Naive thymus-derived CD4-positive, alpha-beta T cell (primary cell): ENCODE data around the gene SAFB. TPM values are rescaled to one million over a fixed set of nuclear protein-coding genes. Genes with fewer than 3 reads are reported as not detected.

Source experiments
- ATAC-seq: fragments of 150-1000 bp; cut with Tn5 transposase; 2 replicates; pipeline ENCODE4 v1.10.0; 2021; ENCODE audit warnings: mild to moderate bottlenecking, moderate library complexity
- CTCF ChIA-PET: fragments of 350-600 bp; sonication (Branson Sonifier 250); formaldehyde crosslinking; loops from one replicate; lab custom pipeline; 2021; ENCODE audit warnings: antibody characterized with exemption; lab: Charles Lee
- POLR2A ChIA-PET: fragments of 350-600 bp; sonication (Branson Sonifier 250); formaldehyde crosslinking; loops from one replicate; lab custom pipeline; 2021; ENCODE audit warnings: antibody characterized with exemption, inconsistent platforms; lab: Charles Lee
- DNase-seq, 9 donors: peaks; one replicate each; pipeline versions ENCODE4 v3.0.0 to v3.0.0-alpha.2; 2020 to 2022; ENCODE audit warnings: mixed read lengths in 1 of 9
- H3K27ac ChIP-seq: one replicate; pipeline ENCODE4 v1.7.0; 2013; ENCODE audit warnings: mild to moderate bottlenecking, low read depth, low read length, moderate library complexity
- H3K27me3 ChIP-seq, 2 donors: one replicate each; pipeline ENCODE4 v1.7.0; 2013; ENCODE audit warnings: low read length in 2 of 2, mild to moderate bottlenecking in 2 of 2, moderate library complexity in 2 of 2; ENCODE audit not compliant: control insufficient read depth in 2 of 2, insufficient read depth in 2 of 2
- H3K36me3 ChIP-seq, 3 experiments: 1 replicate in 2 of 3; 2 replicates in 1 of 3; pipeline ENCODE4 v1.7.0; 2013; ENCODE audit warnings: low read length in 3 of 3, mild to moderate bottlenecking in 3 of 3, moderate library complexity in 1 of 3; ENCODE audit not compliant: insufficient read depth in 3 of 3, control insufficient read depth in 2 of 3
- H3K4me1 ChIP-seq, 2 donors: one replicate each; pipeline ENCODE4 v1.7.0; 2013; ENCODE audit warnings: low read length in 2 of 2, mild to moderate bottlenecking in 2 of 2, moderate library complexity in 1 of 2; ENCODE audit not compliant: control insufficient read depth in 2 of 2, insufficient read depth in 2 of 2
- H3K4me3 ChIP-seq: 2 replicates; pipeline ENCODE4 v1.7.0; 2013; ENCODE audit warnings: mild to moderate bottlenecking, low read length
- H3K9me3 ChIP-seq, 3 experiments: 1 replicate in 2 of 3; 2 replicates in 1 of 3; pipeline ENCODE4 v1.7.0; 2013; ENCODE audit warnings: low read length in 3 of 3; ENCODE audit not compliant: control insufficient read depth in 2 of 3
- H3K27ac Mint-ChIP-seq, 9 donors: one replicate each; pipeline ENCODE4 v1.8.0; 2020 to 2022; ENCODE audit warnings: mixed read lengths in 9 of 9, mild to moderate bottlenecking in 8 of 9, moderate library complexity in 5 of 9, inconsistent platforms in 2 of 9
- H3K27me3 Mint-ChIP-seq, 5 donors: one replicate each; pipeline ENCODE4 v1.8.0; 2021 to 2022; ENCODE audit warnings: mixed read lengths in 5 of 5, mild to moderate bottlenecking in 1 of 5
- H3K36me3 Mint-ChIP-seq, 5 donors: one replicate each; pipeline ENCODE4 v1.8.0; 2020 to 2022; ENCODE audit warnings: mixed read lengths in 5 of 5, mild to moderate bottlenecking in 3 of 5, inconsistent platforms in 1 of 5
- H3K4me1 Mint-ChIP-seq, 7 donors: one replicate each; pipeline ENCODE4 v1.8.0; 2020 to 2022; ENCODE audit warnings: mixed read lengths in 7 of 7, mild to moderate bottlenecking in 3 of 7, inconsistent platforms in 1 of 7
- H3K4me3 Mint-ChIP-seq, 10 donors: one replicate each; pipeline ENCODE4 v1.8.0; 2020 to 2022; ENCODE audit warnings: mild to moderate bottlenecking in 10 of 10, mixed read lengths in 10 of 10, moderate library complexity in 6 of 10, inconsistent platforms in 2 of 10
- H3K9me3 Mint-ChIP-seq, 11 donors: one replicate each; pipeline ENCODE4 v1.8.0; 2020 to 2022; ENCODE audit warnings: mixed read lengths in 11 of 11, mild to moderate bottlenecking in 4 of 11, inconsistent platforms in 1 of 11, moderate library complexity in 1 of 11
- intact Hi-C, 2 donors: fragments of 100-400 bp; cut with micrococcal nuclease; formaldehyde crosslinking; loops; one replicate each; pipeline ENCODE4 v1.15.1; 2023
- polyA plus RNA-seq, 2 donors: library from polyadenylated mRNA; unstranded; fragments of 300-500 nt; fragmentation: Illumina TruSeq; gene quantifications; one replicate each; pipeline ENCODE4 v1.2.3, GENCODE V29; 2021
- total RNA-seq, 6 experiments: library from RNA in 5 of 6; stranded (reverse) in 5 of 6; gene quantifications; 1 replicate in 5 of 6; 2 replicates in 1 of 6; pipeline ENCODE4 v1.2.3 and lab custom pipeline; 2021 to 2026

SAFB gene
- total RNA-seq (100 to 1,000 TPM; 141 to 203 (median 174) TPM), polyA plus RNA-seq (100 to 1,000 TPM in 1 of 2 donors, 10 to 100 TPM in 1; 50.3 to 153 TPM), total RNA-seq (lab: John Stamatoyannopoulos, UW) (147 reads per million, percentile 90 among the genes with 10 or more reads in this experiment)

- Histone ChIP-seq H3K4me3 (peak within 1 kb of the TSS; percentile 91), H3K4me1 (peaks cover 54 to 66% of the 10 kb centered on the region in 2 donors), H3K36me3 (peaks cover 9 to 71% (median 23%) of the 10 kb centered on the region in 3 experiments), H3K27ac (peak within 1 kb of the TSS; percentile 97), H3K27me3 (no peaks in the 10 kb centered on the region), H3K9me3 (no peaks in the 10 kb centered on the region)
- peak; percentile 91 for ATAC-seq
- H3K4me3 Mint-ChIP-seq, result peak within 1 kb of the TSS; percentile 97 to 100 (median 100)
- ChIA-PET POLR2A (interaction anchor here (0.7 to 3.0 kb wide), 19 partner anchors 9 to 1935 kb away, joined by 3 to 18 read pairs (median 7); partner anchors contain the start of genes CATSPERD, LONP1, NDUFA11 and RPL36), CTCF (interaction anchor here (1.1 to 2.3 kb wide), 3 partner anchors 64 to 181 kb away, joined by 3 to 8 read pairs (median 7); partner anchors contain the start of gene RPL36)
- H3K4me1 Mint-ChIP-seq, result peaks cover 52 to 79% (median 70%) of the 10 kb centered on the region in 7 donors
- peaks cover 0 to 6% (median 0%) of the 10 kb centered on the region in 11 donors for H3K9me3 Mint-ChIP-seq
- peak; percentile 96 to 100 (median 100) for DNase-seq
- H3K36me3 Mint-ChIP-seq, result peaks cover 14 to 44% (median 30%) of the 10 kb centered on the region in 5 donors
- H3K27ac Mint-ChIP-seq, result peak within 1 kb of the TSS; percentile 99 to 100 (median 100)
- intact Hi-C loops, result loop anchor here (1.0 to 5.0 kb wide), 13 partner anchors 58 to 1151 kb away; partner anchors contain the start of genes CATSPERD (in 2 of the 2), DUS3L (in 2 of the 2), LONP1 (in 2 of the 2) and MICOS13 (in 2 of the 2)
- peaks cover 0 to 5% (median 0%) of the 10 kb centered on the region in 5 donors for H3K27me3 Mint-ChIP-seq
These were observed at the start of gene SAFB, which contains the start of gene SAFB2 for GRCh38 chr19:5622465-5623396. SAFB (plus strand) TSS chr19:5623083; CDS start chr19:5623206, 123 bp downstream. SAFB2 (minus strand) TSS chr19:5622776; CDS start chr19:5622715, 61 bp downstream.

- ATAC-seq (no peak), DNase-seq (no peak)
- no peaks in the 10 kb centered on the region for H3K9me3 ChIP-seq
- CTCF ChIA-PET, result no interaction called here
- no peak overlapping the region for H3K4me3 ChIP-seq
- peaks cover 4 to 10% (median 7%) of the 10 kb centered on the region in 7 donors for H3K4me1 Mint-ChIP-seq
- no peak overlapping the region for H3K4me3 Mint-ChIP-seq
- no peaks in the 10 kb centered on the region for H3K36me3 ChIP-seq
- no peaks in the 10 kb centered on the region for H3K27me3 ChIP-seq
- intact Hi-C loops, result loop anchor here in 1 of 2 donors (5.0 kb wide), 1 partner anchor 528 kb away; no protein-coding TSS in a partner anchor
- peaks cover 0 to 5% of the 10 kb centered on the region in 2 donors for H3K4me1 ChIP-seq
- no peak overlapping the region for H3K27ac ChIP-seq
- H3K27ac Mint-ChIP-seq, result no peak overlapping the region
- POLR2A ChIA-PET, result no interaction called here
- H3K9me3 Mint-ChIP-seq, result no peaks in the 10 kb centered on the region
- no peaks in the 10 kb centered on the region for H3K27me3 Mint-ChIP-seq
- no peaks in the 10 kb centered on the region for H3K36me3 Mint-ChIP-seq
These were observed 47.3 kb upstream of the SAFB start for GRCh38 chr19:5575590-5575989.

- intact Hi-C loops, result loop anchor here (2.0 to 5.0 kb wide), 2 partner anchors 531 to 539 kb away; no protein-coding TSS in a partner anchor
- ATAC-seq (peak; percentile 95), DNase-seq (peak; percentile 41 to 80 (median 65))
- peak overlapping the region in 3 of 9 donors; percentile 21 to 30 (median 25) for H3K27ac Mint-ChIP-seq
- Histone ChIP-seq H3K4me1 (peaks cover 0 to 5% of the 10 kb centered on the region in 2 donors), H3K27me3 (no peaks in the 10 kb centered on the region), H3K9me3 (no peaks in the 10 kb centered on the region), H3K36me3 (peaks cover 0 to 8% (median 0%) of the 10 kb centered on the region in 3 experiments), H3K4me3 (no peak overlapping the region), H3K27ac (no peak overlapping the region)
- CTCF ChIA-PET, result interaction anchor here (0.8 kb wide), 1 partner anchor 183 kb away, joined by 3 read pairs; no protein-coding TSS in a partner anchor
- H3K4me3 Mint-ChIP-seq, result peak overlapping the region in 4 of 10 donors; percentile 6 to 33 (median 16)
- H3K36me3 Mint-ChIP-seq, result peaks cover 0 to 3% (median 0%) of the 10 kb centered on the region in 5 donors
- peaks cover 0 to 1% (median 0%) of the 10 kb centered on the region in 11 donors for H3K9me3 Mint-ChIP-seq
- peaks cover 4 to 10% (median 7%) of the 10 kb centered on the region in 7 donors for H3K4me1 Mint-ChIP-seq
- H3K27me3 Mint-ChIP-seq, result no peaks in the 10 kb centered on the region
- POLR2A ChIA-PET, result no interaction called here
These were observed 44.6 kb upstream of the SAFB start for GRCh38 chr19:5578097-5578846.

- peaks cover 0 to 15% (median 0%) of the 10 kb centered on the region in 3 experiments for H3K36me3 ChIP-seq
- Mint-ChIP-seq H3K4me1 (peaks cover 4 to 10% (median 8%) of the 10 kb centered on the region in 7 donors), H3K27me3 (no peaks in the 10 kb centered on the region), H3K36me3 (peaks cover 0 to 3% (median 0%) of the 10 kb centered on the region in 5 donors), H3K27ac (no peak overlapping the region), H3K4me3 (no peak overlapping the region), H3K9me3 (peaks cover 0 to 1% (median 0%) of the 10 kb centered on the region in 11 donors)
- POLR2A ChIA-PET, result no interaction called here
- CTCF ChIA-PET, result no interaction called here
- no peak overlapping the region for H3K4me3 ChIP-seq
- ATAC-seq (no peak), DNase-seq (no peak)
- intact Hi-C loops, result loop anchor here (2.0 to 5.0 kb wide), 2 partner anchors 532 to 540 kb away; no protein-coding TSS in a partner anchor
- peaks cover 0 to 5% of the 10 kb centered on the region in 2 donors for H3K4me1 ChIP-seq
- no peaks in the 10 kb centered on the region for H3K27me3 ChIP-seq
- H3K9me3 ChIP-seq, result no peaks in the 10 kb centered on the region
- H3K27ac ChIP-seq, result no peak overlapping the region
These were observed 43.6 kb upstream of the SAFB start for GRCh38 chr19:5579286-5579685.

GRCh38 chr19:5579697-5580096 lies 43.2 kb upstream of the SAFB start:
- H3K9me3 Mint-ChIP-seq, result peaks cover 0 to 1% (median 0%) of the 10 kb centered on the region in 11 donors
- ChIA-PET CTCF (interaction anchor here (1.2 kb wide), 1 partner anchor 15 kb away, joined by 5 read pairs; no protein-coding TSS in a partner anchor), POLR2A (no interaction called here)
- H3K36me3 ChIP-seq, result peaks cover 0 to 18% (median 0%) of the 10 kb centered on the region in 3 experiments
- H3K4me1 Mint-ChIP-seq, result peaks cover 4 to 10% (median 8%) of the 10 kb centered on the region in 7 donors
- peaks cover 0 to 5% of the 10 kb centered on the region in 2 donors for H3K4me1 ChIP-seq
- H3K4me3 ChIP-seq, result no peak overlapping the region
- H3K27ac Mint-ChIP-seq, result peak overlapping the region in 1 of 9 donors; percentile 59
- no peaks in the 10 kb centered on the region for H3K9me3 ChIP-seq
- DNase-seq, result no peak
- H3K27me3 ChIP-seq, result no peaks in the 10 kb centered on the region
- H3K4me3 Mint-ChIP-seq, result no peak overlapping the region
- ATAC-seq, result no peak
- H3K27ac ChIP-seq, result no peak overlapping the region
- peaks cover 0 to 3% (median 0%) of the 10 kb centered on the region in 5 donors for H3K36me3 Mint-ChIP-seq
- intact Hi-C loops, result loop anchor here (2.0 to 5.0 kb wide), 2 partner anchors 532 to 541 kb away; no protein-coding TSS in a partner anchor
- H3K27me3 Mint-ChIP-seq, result no peaks in the 10 kb centered on the region
